GM18526 (cell line): ENCODE data around the gene SNX13.

Experiments used
- POLR2A ChIP-seq: IDR thresholded peaks from 3 replicates; pipeline ENCODE4 v1.6.1; 2011; ENCODE audit not compliant: insufficient read length; ENCODE audit errors: extremely low read depth

The SNX13 gene

GRCh38 chr7:17849504-17849903 is 90.8 kb downstream of the SNX13 start:
- TF ChIP-seq POLR2A = no peak

DNA sequence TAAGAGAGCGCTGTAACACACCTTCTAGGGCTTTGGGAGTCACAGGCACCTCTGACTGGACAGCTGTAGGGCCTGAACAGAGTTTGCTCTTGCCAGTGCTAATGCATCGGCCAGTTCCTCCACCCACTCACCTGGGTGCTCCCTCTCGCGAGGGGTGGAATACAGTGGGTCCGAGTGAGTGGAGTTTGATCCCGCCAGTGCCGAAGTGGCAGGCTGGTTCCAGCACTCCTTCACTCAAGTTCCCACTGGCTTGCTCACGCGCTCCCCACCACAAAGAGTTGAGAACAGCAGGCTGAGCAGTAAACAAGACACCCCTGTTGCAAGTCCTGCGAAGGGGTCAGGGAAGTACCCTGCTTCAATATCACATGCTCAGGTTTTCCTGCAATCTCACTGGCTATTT is 91.8 kb downstream of the SNX13 start:
- TF ChIP-seq POLR2A = no peak

- no peak for TF ChIP-seq POLR2A
Observed at GRCh38 chr7:17846935-17847334, 93.4 kb downstream of the SNX13 start.

DNA sequence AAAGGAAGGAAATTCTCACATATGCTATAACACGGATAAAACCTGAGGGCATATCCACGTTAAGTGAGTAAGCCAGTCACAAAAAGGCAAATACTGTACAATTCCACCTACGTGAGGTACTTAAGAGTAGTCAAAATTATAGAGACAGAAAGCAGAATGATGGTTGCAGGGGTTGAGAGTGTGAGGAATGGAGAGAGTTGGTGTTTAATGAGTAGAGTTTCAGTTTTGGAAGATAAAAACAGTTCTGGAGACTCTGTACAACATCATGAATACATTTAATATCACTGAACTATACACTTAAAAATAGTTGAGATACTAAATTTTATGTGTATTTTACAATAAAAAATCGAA is 95.1 kb downstream of the SNX13 start:
- TF ChIP-seq POLR2A = no peak

DNA sequence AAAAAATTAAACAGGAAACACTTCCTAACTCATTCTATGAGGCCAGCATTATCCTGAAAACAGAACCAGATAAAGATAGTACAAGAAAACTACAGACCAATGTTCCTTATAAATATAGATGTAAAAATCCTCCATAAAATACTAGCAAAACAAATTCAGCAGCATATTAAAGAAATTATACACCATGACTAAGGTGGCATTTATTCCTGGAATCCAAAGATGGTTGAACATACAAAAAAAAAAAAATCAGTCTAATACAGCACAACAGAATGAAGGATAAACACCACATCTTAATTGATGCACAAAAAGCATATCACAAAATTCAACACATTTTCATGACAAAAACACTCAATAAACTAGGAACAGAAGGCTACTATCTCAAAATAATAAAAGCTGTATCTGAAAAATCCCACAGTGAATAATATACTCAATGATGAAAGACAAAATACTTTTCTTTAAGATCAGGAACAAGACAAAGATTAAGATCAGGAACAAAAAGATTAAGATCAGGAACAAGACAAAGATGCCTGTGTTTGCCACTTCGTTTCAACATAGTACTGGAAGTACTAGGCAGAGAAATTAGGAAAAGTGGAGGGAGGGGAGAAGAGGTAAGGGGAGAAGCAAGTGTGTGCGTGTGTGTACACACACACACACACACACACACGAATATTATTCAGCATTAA is 95.6 kb downstream of the SNX13 start:
- TF ChIP-seq POLR2A = no peak

GRCh38 chr7:17844022-17844421 is 96.3 kb downstream of the SNX13 start:
- no peak for TF ChIP-seq POLR2A

DNA sequence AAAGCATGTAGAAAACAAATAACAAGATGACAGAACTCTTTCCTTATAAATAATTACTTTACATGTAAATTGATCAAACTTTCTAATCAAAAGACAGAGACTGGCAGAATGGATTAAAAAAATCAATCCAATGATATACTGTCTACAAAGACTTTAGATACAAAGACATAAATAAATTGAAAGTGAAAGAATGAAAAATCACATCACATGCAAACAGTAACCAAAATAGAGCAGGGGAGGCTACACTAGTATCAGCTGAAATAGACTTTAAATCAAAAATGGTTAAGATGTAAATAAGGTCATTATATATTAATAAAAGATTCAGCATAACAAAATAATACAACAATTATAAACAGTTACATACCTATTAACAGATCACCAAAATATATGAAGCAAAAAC is 97.3 kb downstream of the SNX13 start:
- TF ChIP-seq POLR2A = no peak

DNA sequence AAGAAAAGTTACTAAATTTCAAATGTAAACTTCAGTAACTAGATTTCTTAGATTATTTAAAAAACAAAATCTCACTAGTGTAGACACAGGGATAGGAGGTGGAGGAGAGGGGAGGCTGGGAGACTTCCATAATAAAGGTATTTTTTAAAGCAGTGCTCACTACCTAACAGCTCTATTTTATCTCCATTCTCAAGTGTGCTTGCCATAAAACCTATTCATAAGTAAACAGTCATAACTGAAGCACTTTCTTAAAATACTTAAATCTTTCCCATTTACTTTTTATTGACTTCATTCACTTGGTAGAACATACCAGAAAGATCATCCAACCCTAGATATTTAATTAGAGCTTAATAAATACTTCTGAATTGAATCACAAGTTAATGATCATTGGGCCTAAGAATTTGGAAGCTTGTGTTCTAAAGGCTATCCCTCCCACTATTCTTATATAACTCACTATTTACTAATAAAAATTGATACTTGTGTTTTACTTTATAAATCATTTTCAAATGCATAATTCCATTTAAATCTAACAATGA is 107.4 kb downstream of the SNX13 start:
- TF ChIP-seq POLR2A = no peak

DNA sequence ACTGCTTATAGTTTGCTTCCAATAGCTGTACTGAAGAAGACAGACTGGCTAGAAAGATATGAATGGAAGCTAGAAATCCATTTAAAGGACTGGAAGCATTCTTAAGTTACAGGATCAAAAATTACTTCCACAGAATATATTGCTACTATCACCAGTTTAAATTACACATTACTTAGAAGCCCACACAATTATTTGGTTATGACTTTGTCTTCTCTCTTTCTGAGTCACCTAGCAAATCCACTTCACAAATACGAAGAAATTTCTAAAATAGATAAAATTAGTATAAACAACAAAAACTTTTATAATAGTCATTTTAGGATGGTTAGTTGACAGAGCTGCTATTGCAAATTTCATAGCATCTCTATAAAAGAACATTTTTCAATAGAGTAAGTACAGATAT is 108.1 kb downstream of the SNX13 start:
- no peak for TF ChIP-seq POLR2A

DNA sequence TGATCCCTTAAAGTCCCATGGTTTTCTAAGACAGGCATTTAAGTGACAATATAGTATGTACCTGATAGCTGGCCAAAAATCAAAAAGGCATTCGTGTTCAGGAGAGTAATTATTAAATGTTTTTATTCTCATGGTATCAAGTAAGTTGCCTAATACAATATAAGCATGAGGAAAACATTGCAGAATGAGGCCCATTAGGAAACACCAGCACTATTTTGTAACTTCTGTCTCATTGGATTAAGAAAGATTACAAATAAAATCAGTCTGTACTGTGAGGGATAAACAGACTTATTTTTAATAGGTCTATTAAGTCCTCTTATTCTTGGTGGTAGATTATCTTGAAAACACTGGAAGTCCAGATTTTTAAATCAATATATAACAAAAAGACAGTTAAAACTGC is 110.1 kb downstream of the SNX13 start:
- no peak for TF ChIP-seq POLR2A

- TF ChIP-seq POLR2A = no peak
Observed at GRCh38 chr7:17829001-17829400, 111.3 kb downstream of the SNX13 start.

DNA sequence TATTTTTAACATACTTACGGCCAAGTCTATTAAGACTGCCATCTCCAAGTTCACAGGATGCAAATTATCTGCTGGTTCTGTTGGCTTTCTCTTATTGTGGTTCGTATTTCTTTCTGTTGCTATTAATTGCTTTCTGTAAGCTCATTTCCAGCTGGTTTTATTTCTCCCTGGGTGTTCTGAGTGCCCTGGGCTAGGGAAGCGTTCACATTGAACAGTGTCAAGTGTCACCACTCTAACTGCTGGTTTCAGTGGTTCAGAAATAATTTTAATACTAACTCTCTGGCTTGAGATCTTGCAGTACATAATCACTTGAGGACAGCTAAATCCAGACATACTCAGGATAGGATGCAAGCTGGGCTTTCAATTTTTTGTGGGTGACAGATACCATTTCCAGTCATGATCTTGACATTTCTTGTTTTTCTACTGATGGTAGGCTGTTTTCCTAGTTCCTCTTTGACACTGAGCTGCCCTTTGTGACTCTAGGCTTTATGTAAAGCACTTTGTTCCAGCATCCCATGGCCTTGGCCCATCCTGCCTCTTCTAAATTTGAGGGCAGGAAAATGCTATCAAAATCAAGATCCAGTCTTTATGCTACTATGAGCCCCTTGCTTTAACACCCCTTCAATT is 117.6 kb downstream of the SNX13 start:
- no peak for TF ChIP-seq POLR2A

GRCh38 chr7:17816903-17817302 is 123.4 kb downstream of the SNX13 start:
- no peak for TF ChIP-seq POLR2A

DNA sequence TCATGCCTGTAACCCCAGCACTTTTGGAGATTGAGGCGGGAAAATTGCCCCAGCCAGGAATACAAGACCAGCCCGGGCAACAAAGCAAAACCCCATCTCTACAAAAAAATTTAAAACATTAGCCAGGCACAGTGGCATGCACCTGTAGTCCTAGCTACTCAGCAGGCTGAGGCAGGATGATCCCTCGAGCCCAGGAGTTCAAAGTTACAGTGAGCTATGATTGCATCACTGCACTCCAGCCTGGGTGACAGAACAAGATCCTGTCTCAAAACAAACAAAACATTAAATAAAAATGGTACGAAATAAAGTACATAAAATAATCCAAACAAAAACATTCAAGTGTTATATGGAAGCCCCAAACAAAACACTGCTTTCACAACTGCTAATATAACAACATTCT is 125.0 kb downstream of the SNX13 start:
- TF ChIP-seq POLR2A = no peak

- TF ChIP-seq POLR2A = no peak
Observed at GRCh38 chr7:17814058-17814457, 126.2 kb downstream of the SNX13 start.

GRCh38 chr7:17807242-17807641 is 133.1 kb downstream of the SNX13 start:
- TF ChIP-seq POLR2A = no peak

GRCh38 chr7:17806631-17807030 is 133.7 kb downstream of the SNX13 start:
- TF ChIP-seq POLR2A = no peak
